Neural cell (in vitro differentiated cells): ENCODE measurements around the gene STK17B. TPM values are rescaled to one million over a fixed set of nuclear protein-coding genes. Genes with fewer than 3 reads are reported as not detected.

ENCODE experiments used
- H2AFZ ChIP-seq: fragments of 200-600, 300-800 bp; sonication (generic), shearing (Covaris generic); 2 replicates; pipeline ENCODE4 v1.6.0; 2014; ENCODE audit warnings: low read depth, mild to moderate bottlenecking, antibody characterized with exemption, low read length, moderate library complexity
- H3F3A ChIP-seq: fragments of 200-600 bp; shearing (Covaris generic); 2 replicates; pipeline ENCODE4 v1.6.1; 2016; ENCODE audit warnings: mild to moderate bottlenecking, moderate library complexity, mixed read lengths, antibody characterized with exemption, low read length; ENCODE audit not compliant: insufficient read depth, poor library complexity, severe bottlenecking
- H3K27ac ChIP-seq: fragments of 200-600, 300-800 bp; sonication (generic), shearing (Covaris generic); 2 replicates; pipeline ENCODE4 v1.5.1; 2014; ENCODE audit warnings: mild to moderate bottlenecking, low read length, moderate library complexity
- H3K27me3 ChIP-seq: fragments of 300-800, 200-600 bp; sonication (generic), shearing (Covaris generic); 2 replicates; pipeline ENCODE4 v1.6.0; 2014; ENCODE audit warnings: mild to moderate bottlenecking, low read depth, low read length, moderate library complexity; ENCODE audit not compliant: insufficient read depth
- H3K36me3 ChIP-seq: fragments of 300-800, 200-600 bp; sonication (generic), shearing (Covaris generic); 2 replicates; pipeline ENCODE4 v1.5.1; 2014; ENCODE audit warnings: mild to moderate bottlenecking, antibody characterized with exemption, low read length, moderate library complexity; ENCODE audit not compliant: insufficient read depth
- H3K4me2 ChIP-seq: fragments of 300-800, 200-600 bp; sonication (generic), shearing (Covaris generic); 2 replicates; pipeline ENCODE4 v1.6.0; 2014; ENCODE audit warnings: mild to moderate bottlenecking, low read length
- H3K4me3 ChIP-seq: fragments of 300-800, 200-600 bp; sonication (generic), shearing (Covaris generic); 2 replicates; pipeline ENCODE4 v1.5.1; 2014; ENCODE audit warnings: mild to moderate bottlenecking, low read length, moderate library complexity
- H3K79me2 ChIP-seq: fragments of 200-600 bp; shearing (Covaris generic); replicated peaks from 2 replicates; pipeline ENCODE4 v1.6.0; 2014; ENCODE audit warnings: mild to moderate bottlenecking, low read length, moderate library complexity; ENCODE audit not compliant: insufficient read depth
- H3K9ac ChIP-seq: fragments of 300-800, 200-600 bp; sonication (generic), shearing (Covaris generic); 2 replicates; pipeline ENCODE4 v1.6.1; 2016; ENCODE audit warnings: mild to moderate bottlenecking, low read length, mixed read lengths
- H3K9me2 ChIP-seq: fragments of 200-600 bp; shearing (Covaris generic); 2 replicates; pipeline ENCODE4 v1.6.1; 2016; ENCODE audit warnings: mild to moderate bottlenecking, low read length, mixed read lengths; ENCODE audit not compliant: insufficient read depth
- H3K9me3 ChIP-seq: fragments of 200-600, 300-800 bp; sonication (generic), shearing (Covaris generic); 2 replicates; pipeline ENCODE4 v1.6.1; 2016; ENCODE audit warnings: mild to moderate bottlenecking, mixed run types, low read length, moderate library complexity, mixed read lengths
- H4K20me1 ChIP-seq: fragments of 200-600 bp; shearing (Covaris generic); 2 replicates; pipeline ENCODE4 v1.6.1; 2016; ENCODE audit warnings: mild to moderate bottlenecking, mixed run types; ENCODE audit not compliant: insufficient read depth
- EP300 ChIP-seq: fragments of 450-650 bp; conservative IDR thresholded peaks from 2 replicates; pipeline ENCODE4 v1.6.1; 2014; ENCODE audit warnings: antibody characterized with exemption, mild to moderate bottlenecking, moderate library complexity; ENCODE audit not compliant: poor library complexity, severe bottlenecking
- EZH2 ChIP-seq: fragments of 200-600, 300-800 bp; shearing (Covaris generic), sonication (generic); IDR thresholded peaks from 2 replicates; pipeline ENCODE4 v1.6.1; 2014; ENCODE audit warnings: antibody characterized with exemption, low read length, borderline replicate concordance, mild to moderate bottlenecking; ENCODE audit not compliant: insufficient read depth, poor library complexity, severe bottlenecking
- MXI1 ChIP-seq: fragments of 450-650 bp; conservative IDR thresholded peaks from 2 replicates; pipeline ENCODE4 v1.6.1; 2014; ENCODE audit warnings: antibody characterized with exemption, mild to moderate bottlenecking; ENCODE audit not compliant: poor library complexity, severe bottlenecking
- POLR2AphosphoS5 ChIP-seq: IDR thresholded peaks from 2 replicates; pipeline ENCODE4 v1.6.1; 2012
- RAD21 ChIP-seq: fragments of 450-650 bp; conservative IDR thresholded peaks from 2 replicates; pipeline ENCODE4 v1.6.1; 2014; ENCODE audit warnings: antibody characterized with exemption, mild to moderate bottlenecking, moderate library complexity
- SMC3 ChIP-seq: fragments of 450-650 bp; conservative IDR thresholded peaks from 2 replicates; pipeline ENCODE4 v1.6.1; 2014; ENCODE audit warnings: antibody characterized with exemption, mild to moderate bottlenecking, moderate library complexity; ENCODE audit not compliant: poor library complexity
- TAF1 ChIP-seq: IDR thresholded peaks from 2 replicates; pipeline ENCODE4 v1.6.1; 2012; ENCODE audit warnings: low read depth
- polyA plus RNA-seq: library from polyadenylated mRNA; depleted of rRNA; stranded (reverse); fragments of >200 nt; gene quantifications from 2 replicates; pipeline ENCODE4 v1.2.3, GENCODE V29; 2014
- TF ChIP-seq, protein P1 (sequence below): IDR thresholded peaks from 2 replicates; pipeline ENCODE4 v1.6.1; 2012; ENCODE audit warnings: borderline replicate concordance
- TF ChIP-seq, protein P2 (sequence below): fragments of 450-650 bp; IDR thresholded peaks from 2 replicates; pipeline ENCODE4 v1.5.1; 2014; ENCODE audit warnings: antibody characterized with exemption, mild to moderate bottlenecking, moderate library complexity; ENCODE audit not compliant: poor library complexity, severe bottlenecking

Gene STK17B
- polyA plus RNA-seq, 1 donor from 2014 or later, result 0.67 TPM

DNA sequence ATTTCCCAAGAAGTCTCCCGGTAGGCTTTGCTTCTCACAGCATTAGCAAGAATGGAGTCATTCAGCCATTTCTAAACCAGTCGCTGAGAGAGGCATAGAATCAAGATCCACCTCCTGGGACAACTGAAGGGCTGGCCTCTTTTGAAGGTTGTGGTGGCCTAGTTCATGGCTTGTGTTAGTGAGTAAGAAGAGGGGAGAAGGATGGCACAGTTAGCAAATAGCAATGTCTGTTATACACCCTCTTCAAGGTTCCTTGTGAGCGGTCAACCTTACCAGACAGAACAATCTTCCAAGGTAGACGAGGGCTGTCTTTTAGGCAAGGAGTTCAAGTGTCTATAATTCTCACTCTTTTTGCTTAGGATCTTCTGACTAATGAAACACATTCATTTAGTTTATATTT is 67.3 kb downstream of the STK17B start:
- H3K9ac ChIP-seq, result no peak overlapping the region
- no peaks in the 10 kb centered on the region for H3K36me3 ChIP-seq
- no peak overlapping the region for H3K4me3 ChIP-seq
- no peak overlapping the region for H3K4me2 ChIP-seq
- no peaks in the 10 kb centered on the region for H3F3A ChIP-seq
- no peak for TF ChIP-seq TAF1
- no peak for TF ChIP-seq EP300
- TF ChIP-seq, protein P1, sequence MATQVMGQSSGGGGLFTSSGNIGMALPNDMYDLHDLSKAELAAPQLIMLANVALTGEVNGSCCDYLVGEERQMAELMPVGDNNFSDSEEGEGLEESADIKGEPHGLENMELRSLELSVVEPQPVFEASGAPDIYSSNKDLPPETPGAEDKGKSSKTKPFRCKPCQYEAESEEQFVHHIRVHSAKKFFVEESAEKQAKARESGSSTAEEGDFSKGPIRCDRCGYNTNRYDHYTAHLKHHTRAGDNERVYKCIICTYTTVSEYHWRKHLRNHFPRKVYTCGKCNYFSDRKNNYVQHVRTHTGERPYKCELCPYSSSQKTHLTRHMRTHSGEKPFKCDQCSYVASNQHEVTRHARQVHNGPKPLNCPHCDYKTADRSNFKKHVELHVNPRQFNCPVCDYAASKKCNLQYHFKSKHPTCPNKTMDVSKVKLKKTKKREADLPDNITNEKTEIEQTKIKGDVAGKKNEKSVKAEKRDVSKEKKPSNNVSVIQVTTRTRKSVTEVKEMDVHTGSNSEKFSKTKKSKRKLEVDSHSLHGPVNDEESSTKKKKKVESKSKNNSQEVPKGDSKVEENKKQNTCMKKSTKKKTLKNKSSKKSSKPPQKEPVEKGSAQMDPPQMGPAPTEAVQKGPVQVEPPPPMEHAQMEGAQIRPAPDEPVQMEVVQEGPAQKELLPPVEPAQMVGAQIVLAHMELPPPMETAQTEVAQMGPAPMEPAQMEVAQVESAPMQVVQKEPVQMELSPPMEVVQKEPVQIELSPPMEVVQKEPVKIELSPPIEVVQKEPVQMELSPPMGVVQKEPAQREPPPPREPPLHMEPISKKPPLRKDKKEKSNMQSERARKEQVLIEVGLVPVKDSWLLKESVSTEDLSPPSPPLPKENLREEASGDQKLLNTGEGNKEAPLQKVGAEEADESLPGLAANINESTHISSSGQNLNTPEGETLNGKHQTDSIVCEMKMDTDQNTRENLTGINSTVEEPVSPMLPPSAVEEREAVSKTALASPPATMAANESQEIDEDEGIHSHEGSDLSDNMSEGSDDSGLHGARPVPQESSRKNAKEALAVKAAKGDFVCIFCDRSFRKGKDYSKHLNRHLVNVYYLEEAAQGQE, result no peak
- no peak for TF ChIP-seq MXI1
- no peak for TF ChIP-seq RAD21
- no peak for TF ChIP-seq EZH2
- no peak for TF ChIP-seq SMC3
- TF ChIP-seq, protein P2, sequence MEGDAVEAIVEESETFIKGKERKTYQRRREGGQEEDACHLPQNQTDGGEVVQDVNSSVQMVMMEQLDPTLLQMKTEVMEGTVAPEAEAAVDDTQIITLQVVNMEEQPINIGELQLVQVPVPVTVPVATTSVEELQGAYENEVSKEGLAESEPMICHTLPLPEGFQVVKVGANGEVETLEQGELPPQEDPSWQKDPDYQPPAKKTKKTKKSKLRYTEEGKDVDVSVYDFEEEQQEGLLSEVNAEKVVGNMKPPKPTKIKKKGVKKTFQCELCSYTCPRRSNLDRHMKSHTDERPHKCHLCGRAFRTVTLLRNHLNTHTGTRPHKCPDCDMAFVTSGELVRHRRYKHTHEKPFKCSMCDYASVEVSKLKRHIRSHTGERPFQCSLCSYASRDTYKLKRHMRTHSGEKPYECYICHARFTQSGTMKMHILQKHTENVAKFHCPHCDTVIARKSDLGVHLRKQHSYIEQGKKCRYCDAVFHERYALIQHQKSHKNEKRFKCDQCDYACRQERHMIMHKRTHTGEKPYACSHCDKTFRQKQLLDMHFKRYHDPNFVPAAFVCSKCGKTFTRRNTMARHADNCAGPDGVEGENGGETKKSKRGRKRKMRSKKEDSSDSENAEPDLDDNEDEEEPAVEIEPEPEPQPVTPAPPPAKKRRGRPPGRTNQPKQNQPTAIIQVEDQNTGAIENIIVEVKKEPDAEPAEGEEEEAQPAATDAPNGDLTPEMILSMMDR, result no peak
- no peak for TF ChIP-seq POLR2AphosphoS5
- H3K27me3 ChIP-seq, result no peaks in the 10 kb centered on the region
- no peaks in the 10 kb centered on the region for H3K79me2 ChIP-seq
- no peaks in the 10 kb centered on the region for H3K9me2 ChIP-seq
- H3K27ac ChIP-seq, result no peak overlapping the region
- no peaks in the 10 kb centered on the region for H4K20me1 ChIP-seq
- no peaks in the 10 kb centered on the region for H3K9me3 ChIP-seq
- no peak overlapping the region for H2AFZ ChIP-seq

DNA sequence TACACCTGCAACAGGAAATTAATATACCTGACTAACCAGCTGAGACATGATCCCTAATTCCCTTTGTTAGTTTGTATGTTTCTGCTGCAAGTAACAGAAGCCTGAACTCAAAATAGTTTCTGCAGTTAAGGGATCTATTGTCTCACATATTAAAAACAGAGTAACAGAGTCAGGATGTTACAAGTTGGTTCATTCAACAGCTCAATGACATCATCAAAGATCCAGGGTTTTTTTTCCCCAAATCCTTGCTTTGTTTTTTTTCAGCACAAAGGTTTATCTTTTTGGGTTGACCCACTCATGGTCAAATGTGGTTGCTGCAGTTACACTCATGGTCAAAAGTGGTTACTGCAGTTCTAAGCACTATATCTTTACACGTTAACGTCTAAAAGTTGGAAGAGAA is 67.8 kb downstream of the STK17B start:
- no peak overlapping the region for H3K27ac ChIP-seq
- H4K20me1 ChIP-seq, result no peaks in the 10 kb centered on the region
- no peaks in the 10 kb centered on the region for H3K27me3 ChIP-seq
- H3K4me2 ChIP-seq, result no peak overlapping the region
- H3K79me2 ChIP-seq, result no peaks in the 10 kb centered on the region
- H3K9me2 ChIP-seq, result no peaks in the 10 kb centered on the region
- no peak overlapping the region for H2AFZ ChIP-seq
- no peak overlapping the region for H3K4me3 ChIP-seq
- H3K9me3 ChIP-seq, result no peaks in the 10 kb centered on the region
- no peaks in the 10 kb centered on the region for H3K36me3 ChIP-seq
- no peaks in the 10 kb centered on the region for H3F3A ChIP-seq
- TF ChIP-seq SMC3 (no peak), TAF1 (no peak), EP300 (no peak), EZH2 (no peak), RAD21 (no peak), POLR2AphosphoS5 (no peak), MXI1 (no peak)
- TF ChIP-seq, protein P2, result no peak
- TF ChIP-seq, protein P1, result no peak
- H3K9ac ChIP-seq, result no peak overlapping the region
